AG04450 (cell line): ENCODE results near the gene MYO9B. TPM values are rescaled to one million over a fixed set of nuclear protein-coding genes. Genes with fewer than 3 reads are reported as not detected.
"Not testable (repeated sequence)": the region's sequence is repeated elsewhere in the genome, so short reads cannot be mapped to it uniquely, and the experiment has no call there.

Source experiments
- CTCF ChIA-PET: fragments of 300-600, 350-600 bp; formaldehyde crosslinking; extraction: SDS; loops from one replicate; lab custom pipeline; 2022; ENCODE audit warnings: antibody characterized with exemption, inconsistent platforms; lab: Charles Lee
- POLR2A ChIA-PET: fragments of 350-600 bp; formaldehyde crosslinking; extraction: SDS; loops from one replicate; lab custom pipeline; 2021; ENCODE audit warnings: antibody characterized with exemption, inconsistent platforms; lab: Yijun Ruan, JAX
- DNase-seq: peaks from one replicate; pipeline ENCODE4 v3.0.0-alpha.2; 2011; ENCODE audit warnings: low read depth, low spot score
- H3K27ac ChIP-seq: one replicate; pipeline ENCODE4 v1.5.1; 2012; ENCODE audit warnings: low read depth, low read length, control low read depth
- H3K27me3 ChIP-seq: one replicate; pipeline ENCODE4 v1.6.0; 2012; ENCODE audit warnings: low read length; ENCODE audit not compliant: control insufficient read depth, insufficient read depth
- H3K4me3 ChIP-seq: 2 replicates; pipeline ENCODE4 v1.5.1; 2011; ENCODE audit warnings: mild to moderate bottlenecking, low read depth, low read length, control low read depth
- H3K9me3 ChIP-seq: 2 replicates; pipeline ENCODE4 v1.5.1; 2012; ENCODE audit warnings: low read length; ENCODE audit not compliant: control insufficient read depth, insufficient read depth
- CTCF ChIP-seq: IDR thresholded peaks from 2 replicates; pipeline ENCODE4 v1.5.1; 2011; ENCODE audit warnings: low read depth, low read length, control low read depth, inconsistent platforms
- polyA plus RNA-seq: library from polyadenylated mRNA; depleted of rRNA; stranded (reverse); fragments of >200 nt; gene quantifications from 2 replicates; pipeline ENCODE4 v1.2.3, GENCODE V29; 2011

The MYO9B gene
- polyA plus RNA-seq, 1 experiment: 34.5 TPM

- peak overlapping the region; percentile 52 for H3K27ac ChIP-seq
- no peak for TF ChIP-seq CTCF
- no peaks in the 10 kb centered on the region for H3K27me3 ChIP-seq
- POLR2A ChIA-PET: no interaction called here
- H3K9me3 ChIP-seq: no peaks in the 10 kb centered on the region
- H3K4me3 ChIP-seq: no peak overlapping the region
- CTCF ChIA-PET: no interaction called here
- DNase-seq: no peak
Observed at GRCh38 chr19:17086834-17087233, 11.3 kb downstream of the MYO9B start.

DNA sequence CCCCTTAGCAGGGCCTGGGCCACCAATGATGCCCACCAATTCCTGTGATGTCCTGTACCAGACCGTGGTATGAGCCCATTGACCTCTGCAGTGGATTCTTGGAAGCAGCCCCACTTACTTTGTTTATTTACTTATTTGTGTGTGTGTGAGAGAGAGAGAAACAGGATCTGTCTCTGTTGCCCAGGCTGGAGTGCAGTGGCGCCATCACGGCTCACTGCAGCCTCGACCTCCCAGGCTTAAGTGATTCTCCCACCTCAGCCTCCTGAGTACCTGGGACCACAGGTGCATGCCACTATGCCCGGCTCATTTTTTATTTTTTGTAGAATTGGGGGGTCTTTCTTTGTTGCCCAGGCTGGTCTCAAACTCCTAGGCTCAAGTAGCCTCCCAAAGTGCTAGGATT lies 13.0 kb downstream of the MYO9B start:
- TF ChIP-seq CTCF: no peak
- DNase-seq: no peak
- Histone ChIP-seq H3K9me3 (no peaks in the 10 kb centered on the region), H3K4me3 (no peak overlapping the region), H3K27ac (peak overlapping the region; percentile 99), H3K27me3 (no peaks in the 10 kb centered on the region)
- POLR2A ChIA-PET: interaction anchor here (0.7 to 1.3 kb wide), 2 partner anchors 20 to 113 kb away, joined by 3 to 14 read pairs; no protein-coding TSS in a partner anchor
- CTCF ChIA-PET: no interaction called here

- H3K4me3 ChIP-seq: no peak overlapping the region
- POLR2A ChIA-PET: no interaction called here
- no peak for DNase-seq
- no peaks in the 10 kb centered on the region for H3K27me3 ChIP-seq
- CTCF ChIA-PET: interaction anchor here (0.9 kb wide), 1 partner anchor 11 kb away, joined by 3 read pairs; no protein-coding TSS in a partner anchor
- peaks cover 3% of the 10 kb centered on the region; the same call in 1 of the 2 replicates for H3K9me3 ChIP-seq
- TF ChIP-seq CTCF: no peak
- peak overlapping the region; percentile 99 for H3K27ac ChIP-seq
Observed at GRCh38 chr19:17090583-17090982, 15.0 kb downstream of the MYO9B start.

DNA sequence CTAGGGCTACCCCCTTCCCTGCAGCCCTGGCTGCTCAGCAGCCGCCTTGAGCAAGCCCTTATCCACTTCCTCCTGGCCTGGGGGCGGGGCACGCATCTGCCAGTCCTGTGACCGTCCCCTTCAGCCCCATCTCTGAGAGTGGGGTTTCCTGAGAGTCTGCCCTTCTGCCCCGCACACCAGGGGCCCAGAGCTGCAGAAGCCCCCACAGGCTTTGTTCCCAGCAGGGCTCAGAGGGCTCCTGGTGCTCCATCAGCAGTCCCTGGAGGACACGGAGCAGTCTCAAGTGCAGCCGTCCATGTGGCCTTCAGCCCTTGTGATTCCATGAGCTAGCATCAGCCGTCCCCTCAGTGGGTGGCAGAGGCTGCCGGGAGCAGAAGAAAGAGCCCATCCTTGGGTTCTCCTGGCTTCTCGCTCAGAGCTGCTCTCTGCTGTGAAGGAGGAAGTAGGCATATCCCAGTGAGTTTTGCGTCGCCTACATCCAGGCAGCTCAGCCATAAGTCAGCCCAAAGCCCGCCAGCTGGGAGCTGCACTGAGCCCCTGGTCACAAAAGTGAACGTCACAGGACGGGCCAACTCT lies 16.3 kb downstream of the MYO9B start:
- Histone ChIP-seq H3K27ac (no peak overlapping the region), H3K4me3 (no peak overlapping the region), H3K9me3 (peaks cover 6% of the 10 kb centered on the region; the same call in 1 of the 2 replicates), H3K27me3 (no peaks in the 10 kb centered on the region)
- POLR2A ChIA-PET: no interaction called here
- DNase-seq: no peak
- CTCF ChIA-PET: no interaction called here
- TF ChIP-seq CTCF: no peak

- H3K9me3 ChIP-seq: peaks cover 6% of the 10 kb centered on the region; the same call in 1 of the 2 replicates
- DNase-seq: no peak
- no peak overlapping the region for H3K27ac ChIP-seq
- no peaks in the 10 kb centered on the region for H3K27me3 ChIP-seq
- TF ChIP-seq CTCF: no peak
- CTCF ChIA-PET: no interaction called here
- H3K4me3 ChIP-seq: no peak overlapping the region
- POLR2A ChIA-PET: no interaction called here
Observed at GRCh38 chr19:17092696-17093095, 17.1 kb downstream of the MYO9B start.

DNA sequence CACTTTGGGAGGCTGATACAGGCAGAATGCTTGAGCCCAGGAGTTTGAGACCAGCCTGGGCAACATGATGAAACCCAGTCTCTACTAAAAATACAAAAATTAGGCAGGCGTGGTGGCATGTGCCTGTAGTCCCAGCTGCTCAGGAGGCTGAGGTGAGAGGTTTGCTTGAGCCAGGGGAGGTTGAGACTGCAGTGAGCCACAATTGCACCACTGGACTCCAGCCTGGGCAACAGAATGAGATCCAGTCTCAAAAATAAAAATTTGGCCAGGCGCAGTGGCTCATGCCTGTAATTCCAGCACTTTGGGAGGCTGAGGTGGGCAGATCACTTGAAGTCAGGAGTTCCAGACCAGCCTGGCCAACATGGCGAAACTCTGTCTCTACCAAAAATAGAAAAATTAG lies 19.1 kb downstream of the MYO9B start:
- not testable (repeated sequence) for DNase-seq, H3K4me3 ChIP-seq, H3K27ac ChIP-seq, H3K9me3 ChIP-seq, H3K27me3 ChIP-seq
- CTCF ChIA-PET: interaction anchor here (1.1 to 1.3 kb wide), 2 partner anchors 11 to 57 kb away, joined by 3 to 5 read pairs; no protein-coding TSS in a partner anchor
- POLR2A ChIA-PET: interaction anchor here (0.8 kb wide), 1 partner anchor 13 kb away, joined by 3 read pairs; no protein-coding TSS in a partner anchor
